Measurements from ENCODE around the gene FGFR3. TPM values are rescaled to one million over a fixed set of nuclear protein-coding genes. Genes with fewer than 3 reads are reported as not detected.

FGFR3 gene
- total and polyA plus RNA-seq, 2 of the 8 experiments (the other 6 are each of a cell fraction or from before 2014, with no cell fraction given) = 9.0 to 19.5 TPM

DNA sequence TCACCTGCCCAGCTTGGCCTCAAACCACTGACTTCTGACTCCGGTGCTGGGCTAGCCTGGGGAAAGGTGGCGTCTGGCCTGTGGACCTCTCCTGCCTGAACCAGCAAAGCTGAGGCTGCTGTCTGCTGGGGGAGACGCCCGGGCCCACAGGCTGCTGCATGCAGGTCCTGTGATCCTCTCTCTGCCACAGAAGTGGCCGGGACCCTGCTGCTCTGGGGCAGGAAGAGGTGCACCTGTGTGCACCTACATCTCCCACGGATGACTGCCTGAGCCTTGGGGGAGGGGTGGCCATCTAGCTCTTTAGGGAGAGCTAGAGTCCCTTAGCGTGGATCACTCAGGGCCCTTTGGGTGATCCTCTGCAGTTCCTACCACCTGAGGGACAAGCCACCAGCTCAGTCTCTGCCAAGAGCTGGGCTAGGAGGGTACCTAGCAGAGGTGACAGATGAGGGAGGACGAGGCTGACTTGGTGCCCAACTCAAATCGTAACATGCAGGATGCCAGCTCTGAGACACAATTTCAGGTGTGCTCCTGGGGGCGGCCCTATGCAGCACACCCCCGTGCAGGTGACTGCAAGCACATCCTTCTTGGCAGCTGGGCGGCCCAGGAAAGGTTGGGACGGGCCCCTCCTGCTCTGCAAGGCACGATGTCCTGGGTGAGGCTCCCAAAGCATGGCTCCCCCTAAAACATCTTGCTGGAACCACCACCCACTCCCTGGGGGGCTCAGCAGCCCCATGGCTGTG, 40.4 kb downstream of the FGFR3 start:
- Histone ChIP-seq H2BK5ac (ENCODE audit: low read depth, low read length) (no peak overlapping the region), H3K4ac (replicated peaks; ENCODE audit: insufficient read length, low read depth, low read length) (no peak overlapping the region), H3K27ac (ENCODE audit: low read depth, low read length) (no peak overlapping the region), H2BK20ac (ENCODE audit: low read length) (no peak overlapping the region), H2AFZ (ENCODE audit: low read length) (no peak overlapping the region), H4K20me1 (replicated peaks in 1 of 2; ENCODE audit: control insufficient read depth in 1 of 2, insufficient read depth in 2 of 2, low read length in 2 of 2) (peaks cover 0 to 9% of the 10 kb centered on the region in 2 experiments), H2BK12ac (ENCODE audit: low read depth, low read length) (no peak overlapping the region), H3K14ac (ENCODE audit: insufficient read length) (no peak overlapping the region), H2AK5ac (ENCODE audit: low read depth, low read length) (no peak overlapping the region), H3K36me3 (ENCODE audit: control insufficient read depth in 2 of 4, insufficient read depth in 4 of 4, low read length in 3 of 4) (peaks cover 0 to 25% (median 9%) of the 10 kb centered on the region in 4 experiments; a peak in 5 of 8 replicates), H3K23ac (ENCODE audit: insufficient read length) (no peak overlapping the region), H4K8ac (ENCODE audit: extremely low read depth, insufficient read depth, low read length) (no peak overlapping the region), H3K56ac (replicated peaks; ENCODE audit: insufficient read length, low read depth, low read length) (no peak overlapping the region), H3K4me2 (ENCODE audit: insufficient read depth in 1 of 2, low read depth in 2 of 2, low read length in 2 of 2) (no peak overlapping the region), H3K4me1 (replicated peaks in 1 of 4; ENCODE audit: control insufficient read depth in 3 of 4, insufficient read depth in 4 of 4, low read length in 3 of 4) (peaks cover 0 to 4% (median 1%) of the 10 kb centered on the region in 4 experiments; a peak in 4 of 7 replicates), H3K79me1 (ENCODE audit: low read depth, low read length) (no peaks in the 10 kb centered on the region), H3K18ac (ENCODE audit: extremely low read depth, low read length) (no peak overlapping the region), H3K9me3 (ENCODE audit: insufficient read depth in 2 of 2, low read depth in 1 of 2, low read length in 1 of 2) (no peaks in the 10 kb centered on the region; a peak in 2 of 4 replicates), H3K9ac (replicated peaks in 1 of 4; ENCODE audit: extremely low read depth in 1 of 4, low read depth in 3 of 4, low read length in 3 of 4) (no peak overlapping the region), H2BK120ac (replicated peaks; ENCODE audit: low read depth, low read length) (no peak overlapping the region), H4K5ac (ENCODE audit: insufficient read length, low read depth, low read length) (no peak overlapping the region), H2BK15ac (ENCODE audit: low read length) (no peak overlapping the region), H4K91ac (replicated peaks; ENCODE audit: insufficient read length, low read length) (no peak overlapping the region), H3K79me2 (ENCODE audit: control insufficient read depth in 1 of 2, insufficient read depth in 2 of 2, low read length in 2 of 2) (no peaks in the 10 kb centered on the region), H3K23me2 (ENCODE audit: low read depth, low read length) (no peaks in the 10 kb centered on the region), H3K4me3 (ENCODE audit: extremely low read depth in 1 of 4, insufficient read depth in 2 of 4, low read depth in 3 of 4, low read length in 4 of 4) (no peak overlapping the region), H3K27me3 (replicated peaks in 1 of 4; ENCODE audit: control insufficient read depth in 3 of 4, extremely low read depth in 1 of 4, insufficient read depth in 3 of 4, low read length in 3 of 4) (no peaks in the 10 kb centered on the region)
- no peak for DNase-seq (ENCODE audit: low read depth in 1 of 2, low spot score in 2 of 2)
- ChIA-PET CTCF (ENCODE audit: partially characterized antibody) (interaction anchor here (0.5 to 4.1 kb wide), 15 partner anchors 9 to 151 kb away, joined by 3 to 16 read pairs (median 4); no protein-coding TSS in a partner anchor), POLR2A (ENCODE audit: partially characterized antibody) (interaction anchor here (0.7 kb wide), 1 partner anchor 94 kb away, joined by 4 read pairs; no protein-coding TSS in a partner anchor)
- TF ChIP-seq POLR2AphosphoS5 (IDR thresholded peaks at IDR 0.05; ENCODE audit: low read depth, low read length) (no peak), CREB1 (IDR thresholded peaks at IDR 0.05) (no peak), SP1 (IDR thresholded peaks at IDR 0.05; ENCODE audit: low read depth, low read length) (no peak), NRF1 (IDR thresholded peaks at IDR 0.05; ENCODE audit: low read depth, low read length) (no peak), BCL11A (IDR thresholded peaks at IDR 0.05; ENCODE audit: low read depth in 2 of 2, low read length in 2 of 2) (no peak), CTBP2 (IDR thresholded peaks at IDR 0.05; ENCODE audit: borderline replicate concordance, insufficient read depth, insufficient read length, low read length) (no peak)
- no peak for FAIRE-seq
- WGBS, 2 experiments (ENCODE audit: extremely low coverage in 1 of 2, insufficient coverage in 1 of 2, insufficient read length in 1 of 2, insufficient replicate concordance in 2 of 2, low coverage in 1 of 2, low lambda C conversion rate in 2 of 2, missing lambda C conversion rate in 1 of 2) = 94% methylated on average over 14 of the region's 14 CpGs; no CpG with 5 or more reads in 1 of the 2 experiments

All from H1 (cell line).